ENCODE measurements around the gene ACOT8. TPM values are rescaled to one million over a fixed set of nuclear protein-coding genes. Genes with fewer than 3 reads are reported as not detected.

The ACOT8 gene
- total and polyA plus RNA-seq, 9 of the 15 experiments (the other 6 are each of a cell fraction or from before 2014, with no cell fraction given): 8.2 to 46.7 (median 20.7) TPM

GRCh38 chr20:45850926-45851325 is 6.3 kb downstream of the ACOT8 start (continued):
- TF ChIP-seq TRIM28 (IDR thresholded peaks at IDR 0.05) (peak; percentile 32; the same call in 1 of the 2 replicates), SOX6 (IDR thresholded peaks at IDR 0.05) (peak; percentile 35; the same call in 1 of the 2 replicates), FOSL1 (tag; conservative IDR thresholded peaks at IDR 0.05) (peak; percentile 49; the same call in 1 of the 2 replicates), EHMT2 (IDR thresholded peaks at IDR 0.05) (peak; percentile 70; the same call in 1 of the 2 replicates), CBFA2T3 (IDR thresholded peaks at IDR 0.05) (peak; percentile 93), NFIC (IDR thresholded peaks at IDR 0.05) (peak; percentile 47; the same call in 1 of the 2 replicates), ESRRA (IDR thresholded peaks at IDR 0.05; ENCODE audit: borderline replicate concordance, low read depth) (peak; percentile 84; the same call in 1 of the 2 replicates), RAD51 (IDR thresholded peaks at IDR 0.05; ENCODE audit: borderline replicate concordance, low read depth) (no peak), SNIP1 (IDR thresholded peaks at IDR 0.05; ENCODE audit: low read depth) (no peak), ARID1B (IDR thresholded peaks at IDR 0.05) (peak; percentile 88), GATA2 (CRISPR knock-in tag; IDR thresholded peaks at IDR 0.05) (peak; percentile 50; the same call in 1 of the 2 replicates), PML (IDR thresholded peaks at IDR 0.05; ENCODE audit: low read length) (0 out of 2 replicates have a peak, but pooled peaks have one; percentile 32), MEIS2 (IDR thresholded peaks at IDR 0.05; ENCODE audit: partially characterized antibody) (peak; percentile 88), MTA2 (IDR thresholded peaks at IDR 0.05; ENCODE audit: low read depth) (peak; percentile 59; the same call in 1 of the 2 replicates), EP300 (IDR thresholded peaks at IDR 0.05; ENCODE audit: low read length) (peak; percentile 58; the same call in 1 of the 2 replicates), ZNF668 (CRISPR knock-in tag; IDR thresholded peaks at IDR 0.05) (no peak)
- TF ChIP-seq, protein P1, sequence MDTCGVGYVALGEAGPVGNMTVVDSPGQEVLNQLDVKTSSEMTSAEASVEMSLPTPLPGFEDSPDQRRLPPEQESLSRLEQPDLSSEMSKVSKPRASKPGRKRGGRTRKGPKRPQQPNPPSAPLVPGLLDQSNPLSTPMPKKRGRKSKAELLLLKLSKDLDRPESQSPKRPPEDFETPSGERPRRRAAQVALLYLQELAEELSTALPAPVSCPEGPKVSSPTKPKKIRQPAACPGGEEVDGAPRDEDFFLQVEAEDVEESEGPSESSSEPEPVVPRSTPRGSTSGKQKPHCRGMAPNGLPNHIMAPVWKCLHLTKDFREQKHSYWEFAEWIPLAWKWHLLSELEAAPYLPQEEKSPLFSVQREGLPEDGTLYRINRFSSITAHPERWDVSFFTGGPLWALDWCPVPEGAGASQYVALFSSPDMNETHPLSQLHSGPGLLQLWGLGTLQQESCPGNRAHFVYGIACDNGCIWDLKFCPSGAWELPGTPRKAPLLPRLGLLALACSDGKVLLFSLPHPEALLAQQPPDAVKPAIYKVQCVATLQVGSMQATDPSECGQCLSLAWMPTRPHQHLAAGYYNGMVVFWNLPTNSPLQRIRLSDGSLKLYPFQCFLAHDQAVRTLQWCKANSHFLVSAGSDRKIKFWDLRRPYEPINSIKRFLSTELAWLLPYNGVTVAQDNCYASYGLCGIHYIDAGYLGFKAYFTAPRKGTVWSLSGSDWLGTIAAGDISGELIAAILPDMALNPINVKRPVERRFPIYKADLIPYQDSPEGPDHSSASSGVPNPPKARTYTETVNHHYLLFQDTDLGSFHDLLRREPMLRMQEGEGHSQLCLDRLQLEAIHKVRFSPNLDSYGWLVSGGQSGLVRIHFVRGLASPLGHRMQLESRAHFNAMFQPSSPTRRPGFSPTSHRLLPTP (IDR thresholded peaks at IDR 0.05; ENCODE audit: borderline replicate concordance, extremely low read depth, insufficient read length): no peak
- TF ChIP-seq, protein P2, sequence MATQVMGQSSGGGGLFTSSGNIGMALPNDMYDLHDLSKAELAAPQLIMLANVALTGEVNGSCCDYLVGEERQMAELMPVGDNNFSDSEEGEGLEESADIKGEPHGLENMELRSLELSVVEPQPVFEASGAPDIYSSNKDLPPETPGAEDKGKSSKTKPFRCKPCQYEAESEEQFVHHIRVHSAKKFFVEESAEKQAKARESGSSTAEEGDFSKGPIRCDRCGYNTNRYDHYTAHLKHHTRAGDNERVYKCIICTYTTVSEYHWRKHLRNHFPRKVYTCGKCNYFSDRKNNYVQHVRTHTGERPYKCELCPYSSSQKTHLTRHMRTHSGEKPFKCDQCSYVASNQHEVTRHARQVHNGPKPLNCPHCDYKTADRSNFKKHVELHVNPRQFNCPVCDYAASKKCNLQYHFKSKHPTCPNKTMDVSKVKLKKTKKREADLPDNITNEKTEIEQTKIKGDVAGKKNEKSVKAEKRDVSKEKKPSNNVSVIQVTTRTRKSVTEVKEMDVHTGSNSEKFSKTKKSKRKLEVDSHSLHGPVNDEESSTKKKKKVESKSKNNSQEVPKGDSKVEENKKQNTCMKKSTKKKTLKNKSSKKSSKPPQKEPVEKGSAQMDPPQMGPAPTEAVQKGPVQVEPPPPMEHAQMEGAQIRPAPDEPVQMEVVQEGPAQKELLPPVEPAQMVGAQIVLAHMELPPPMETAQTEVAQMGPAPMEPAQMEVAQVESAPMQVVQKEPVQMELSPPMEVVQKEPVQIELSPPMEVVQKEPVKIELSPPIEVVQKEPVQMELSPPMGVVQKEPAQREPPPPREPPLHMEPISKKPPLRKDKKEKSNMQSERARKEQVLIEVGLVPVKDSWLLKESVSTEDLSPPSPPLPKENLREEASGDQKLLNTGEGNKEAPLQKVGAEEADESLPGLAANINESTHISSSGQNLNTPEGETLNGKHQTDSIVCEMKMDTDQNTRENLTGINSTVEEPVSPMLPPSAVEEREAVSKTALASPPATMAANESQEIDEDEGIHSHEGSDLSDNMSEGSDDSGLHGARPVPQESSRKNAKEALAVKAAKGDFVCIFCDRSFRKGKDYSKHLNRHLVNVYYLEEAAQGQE (IDR thresholded peaks at IDR 0.05; ENCODE audit: borderline replicate concordance): 0 out of 2 replicates have a peak, but pooled peaks have one; percentile 15
- TF ChIP-seq, protein P2 (CRISPR knock-in tag; IDR thresholded peaks at IDR 0.05; ENCODE audit: low read depth): no peak
- TF ChIP-seq, protein P3, sequence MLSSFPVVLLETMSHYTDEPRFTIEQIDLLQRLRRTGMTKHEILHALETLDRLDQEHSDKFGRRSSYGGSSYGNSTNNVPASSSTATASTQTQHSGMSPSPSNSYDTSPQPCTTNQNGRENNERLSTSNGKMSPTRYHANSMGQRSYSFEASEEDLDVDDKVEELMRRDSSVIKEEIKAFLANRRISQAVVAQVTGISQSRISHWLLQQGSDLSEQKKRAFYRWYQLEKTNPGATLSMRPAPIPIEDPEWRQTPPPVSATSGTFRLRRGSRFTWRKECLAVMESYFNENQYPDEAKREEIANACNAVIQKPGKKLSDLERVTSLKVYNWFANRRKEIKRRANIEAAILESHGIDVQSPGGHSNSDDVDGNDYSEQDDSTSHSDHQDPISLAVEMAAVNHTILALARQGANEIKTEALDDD (IDR thresholded peaks at IDR 0.05): peak; percentile 65

Data from K562 (cell line).